HG03064 (cell line): ENCODE measurements around the gene GAK.

Experiments
- ATAC-seq: cut with Tn5 transposase; IDR thresholded peaks from one replicate; pipeline ENCODE4 v1.9.1; 2021; ENCODE audit warnings: low read depth; ENCODE audit not compliant: unreplicated experiment

Gene GAK

GRCh38 chr4:875818-876423, 56.2 kb downstream of the GAK start:
- no peak for ATAC-seq

- ATAC-seq: no peak
These were observed 56.9 kb downstream of the GAK start for GRCh38 chr4:874971-875817.

- ATAC-seq: no peak
These were observed 58.1 kb downstream of the GAK start for GRCh38 chr4:874056-874455.

- no peak for ATAC-seq
These were observed 59.7 kb downstream of the GAK start for GRCh38 chr4:872241-872981.

- no peak for ATAC-seq
These were observed 60.6 kb downstream of the GAK start for GRCh38 chr4:871484-871883.

GRCh38 chr4:870951-871350, 61.2 kb downstream of the GAK start:
- ATAC-seq: no peak

- ATAC-seq: no peak
These were observed 62.3 kb downstream of the GAK start for GRCh38 chr4:869776-870175.

- no peak for ATAC-seq
These were observed 63.7 kb downstream of the GAK start for GRCh38 chr4:868421-868820.

GRCh38 chr4:867526-868250, 64.4 kb downstream of the GAK start:
- ATAC-seq: no peak

GRCh38 chr4:866761-867390, 65.2 kb downstream of the GAK start:
- no peak for ATAC-seq

GRCh38 chr4:866068-866760, 65.9 kb downstream of the GAK start:
- no peak for ATAC-seq

GRCh38 chr4:865572-865971, 66.5 kb downstream of the GAK start:
- no peak for ATAC-seq

- ATAC-seq: no peak
These were observed 67.0 kb downstream of the GAK start for GRCh38 chr4:865121-865465.

- no peak for ATAC-seq
These were observed 67.5 kb downstream of the GAK start for GRCh38 chr4:864456-865120.

GRCh38 chr4:860561-860960, 71.6 kb downstream of the GAK start:
- ATAC-seq: no peak

GRCh38 chr4:859496-859895, 72.6 kb downstream of the GAK start:
- no peak for ATAC-seq

- ATAC-seq: no peak
These were observed 73.2 kb downstream of the GAK start for GRCh38 chr4:858831-859451.

- ATAC-seq: no peak
These were observed 74.1 kb downstream of the GAK start for GRCh38 chr4:858041-858481.

GRCh38 chr4:857461-857860, 74.7 kb downstream of the GAK start:
- ATAC-seq: no peak
